H1 (cell line): ENCODE data around the gene AGAP1. TPM values are rescaled to one million over a fixed set of nuclear protein-coding genes. Genes with fewer than 3 reads are reported as not detected.

ENCODE experiments used
- CTCF ChIA-PET: fragments of 300-600 bp; sonication (Branson Sonifier 250); formaldehyde crosslinking; loops from one replicate; lab custom pipeline; 2021; ENCODE audit not compliant: partially characterized antibody; lab: Charles Lee
- POLR2A ChIA-PET: fragments of 300-600 bp; sonication (Branson Sonifier 250); formaldehyde crosslinking; loops from one replicate; lab custom pipeline; 2021; ENCODE audit warnings: inconsistent platforms; ENCODE audit not compliant: partially characterized antibody; lab: Charles Lee
- DNase-seq, 2 experiments: peaks; one replicate each; pipeline versions ENCODE4 v3.0.0 to v3.0.0-alpha.2; 2010 to 2022; ENCODE audit warnings: low spot score in 2 of 2, low read depth in 1 of 2, mixed read lengths in 1 of 2
- FAIRE-seq: peaks from 2 replicates; lab custom pipeline; 2011; peaks lifted over from hg19 to GRCh38; lab: Jason Lieb, UNC
- H2AFZ ChIP-seq: 2 replicates; pipeline ENCODE4 v1.8.1; 2012; ENCODE audit warnings: low read length, inconsistent platforms
- H2AK5ac ChIP-seq: 2 replicates; pipeline ENCODE4 v1.6.1; 2013; ENCODE audit warnings: low read depth, low read length
- H2BK120ac ChIP-seq: replicated peaks from 2 replicates; pipeline ENCODE3; 2013; ENCODE audit warnings: low read depth, low read length, inconsistent platforms
- H2BK12ac ChIP-seq: 2 replicates; pipeline ENCODE4 v1.6.1; 2013; ENCODE audit warnings: low read depth, low read length
- H2BK15ac ChIP-seq: 2 replicates; pipeline ENCODE4 v1.6.1; 2013; ENCODE audit warnings: low read length
- H2BK20ac ChIP-seq: 2 replicates; pipeline ENCODE4 v1.6.1; 2013; ENCODE audit warnings: low read length
- H2BK5ac ChIP-seq: 2 replicates; pipeline ENCODE4 v1.6.1; 2013; ENCODE audit warnings: low read depth, low read length
- H3K14ac ChIP-seq: 2 replicates; pipeline ENCODE4 v1.6.1; 2013; ENCODE audit warnings: inconsistent platforms; ENCODE audit not compliant: insufficient read length
- H3K18ac ChIP-seq: 2 replicates; pipeline ENCODE4 v1.6.1; 2013; ENCODE audit warnings: low read length; ENCODE audit errors: extremely low read depth
- H3K23ac ChIP-seq: 2 replicates; pipeline ENCODE4 v1.6.1; 2013; ENCODE audit warnings: inconsistent platforms; ENCODE audit not compliant: insufficient read length
- H3K23me2 ChIP-seq: 2 replicates; pipeline ENCODE4 v1.6.1; 2013; ENCODE audit warnings: low read depth, low read length
- H3K27ac ChIP-seq: 2 replicates; pipeline ENCODE4 v1.6.1; 2011; ENCODE audit warnings: low read depth, low read length, inconsistent platforms
- H3K27me3 ChIP-seq, 4 experiments: replicated peaks in 1 of 4; 1 replicate in 1 of 4; 2 replicates in 3 of 4; pipeline versions ENCODE4 v1.6.1 to v1.8.1; 2011 to 2013; ENCODE audit warnings: low read length in 3 of 4, mild to moderate bottlenecking in 3 of 4, inconsistent platforms in 2 of 4, mixed read lengths in 2 of 4, moderate library complexity in 1 of 4; ENCODE audit not compliant: control insufficient read depth in 3 of 4, insufficient read depth in 3 of 4; ENCODE audit errors: extremely low read depth in 1 of 4
- H3K36me3 ChIP-seq, 4 experiments: 2 replicates each; pipeline versions ENCODE4 v1.6.1 to v1.8.1; 2011 to 2013; ENCODE audit warnings: mild to moderate bottlenecking in 4 of 4, low read length in 3 of 4, moderate library complexity in 2 of 4, control low read depth in 1 of 4, inconsistent platforms in 1 of 4; ENCODE audit not compliant: insufficient read depth in 4 of 4, control insufficient read depth in 2 of 4
- H3K4ac ChIP-seq: replicated peaks from 2 replicates; pipeline ENCODE3; 2013; ENCODE audit warnings: low read length, low read depth, mixed read lengths, inconsistent platforms; ENCODE audit not compliant: insufficient read length
- H3K4me1 ChIP-seq, 4 experiments: replicated peaks in 1 of 4; 1 replicate in 1 of 4; 2 replicates in 3 of 4; pipeline versions ENCODE4 v1.6.1 to v1.8.1; 2011 to 2013; ENCODE audit warnings: low read length in 3 of 4, inconsistent platforms in 2 of 4, mixed read lengths in 1 of 4; ENCODE audit not compliant: insufficient read depth in 4 of 4, control insufficient read depth in 3 of 4
- H3K4me2 ChIP-seq, 2 experiments: 2 replicates each; pipeline versions ENCODE4 v1.6.1 to v1.8.1; 2011 to 2013; ENCODE audit warnings: low read depth in 2 of 2, low read length in 2 of 2, control low read depth in 1 of 2, inconsistent platforms in 1 of 2, mild to moderate bottlenecking in 1 of 2; ENCODE audit not compliant: insufficient read depth in 1 of 2
- H3K4me3 ChIP-seq, 4 experiments: fragments of 200-600, 300-600 bp in 1 of 4; sonication (generic), shearing (Covaris generic), sonication (Bioruptor Twin) in 1 of 4; 2 replicates each; pipeline versions ENCODE4 v1.5.1 to v1.8.1; 2011 to 2016; ENCODE audit warnings: low read length in 4 of 4, low read depth in 3 of 4, control low read depth in 2 of 4, inconsistent platforms in 2 of 4, mild to moderate bottlenecking in 2 of 4, mixed read lengths in 1 of 4, moderate library complexity in 1 of 4; ENCODE audit not compliant: insufficient read depth in 2 of 4; ENCODE audit errors: extremely low read depth in 1 of 4
- H3K56ac ChIP-seq: replicated peaks from 2 replicates; pipeline ENCODE3; 2013; ENCODE audit warnings: low read depth, mild to moderate bottlenecking, mixed read lengths, low read length, inconsistent platforms; ENCODE audit not compliant: insufficient read length
- H3K79me1 ChIP-seq: 2 replicates; pipeline ENCODE4 v1.6.1; 2013; ENCODE audit warnings: low read depth, low read length, control low read depth
- H3K79me2 ChIP-seq, 2 experiments: 2 replicates each; pipeline versions ENCODE4 v1.6.1 to v1.8.1; 2012 to 2013; ENCODE audit warnings: low read length in 2 of 2, mild to moderate bottlenecking in 2 of 2, inconsistent platforms in 1 of 2; ENCODE audit not compliant: insufficient read depth in 2 of 2, control insufficient read depth in 1 of 2
- H3K9ac ChIP-seq, 4 experiments: replicated peaks in 1 of 4; 1 replicate in 1 of 4; 2 replicates in 3 of 4; pipeline versions ENCODE4 v1.6.1 to v1.8.1; 2011 to 2013; ENCODE audit warnings: low read depth in 3 of 4, low read length in 3 of 4, control low read depth in 2 of 4, mild to moderate bottlenecking in 2 of 4, moderate library complexity in 2 of 4, inconsistent platforms in 1 of 4; ENCODE audit errors: extremely low read depth in 1 of 4
- H3K9me3 ChIP-seq, 2 experiments: 2 replicates each; pipeline versions ENCODE4 v1.6.1 to v1.8.1; 2012 to 2013; ENCODE audit warnings: mild to moderate bottlenecking in 2 of 2, moderate library complexity in 2 of 2, control low read depth in 1 of 2, inconsistent platforms in 1 of 2, low read depth in 1 of 2, low read length in 1 of 2, mixed read lengths in 1 of 2; ENCODE audit not compliant: insufficient read depth in 2 of 2
- H4K20me1 ChIP-seq, 2 experiments: replicated peaks in 1 of 2; 2 replicates each; pipeline versions ENCODE3 to v1.8.1; 2011 to 2013; ENCODE audit warnings: inconsistent platforms in 2 of 2, low read length in 2 of 2, mild to moderate bottlenecking in 1 of 2; ENCODE audit not compliant: insufficient read depth in 2 of 2, control insufficient read depth in 1 of 2
- H4K5ac ChIP-seq: 2 replicates; pipeline ENCODE4 v1.6.1; 2013; ENCODE audit warnings: low read length, low read depth, mixed read lengths, inconsistent platforms; ENCODE audit not compliant: insufficient read length
- H4K8ac ChIP-seq: 2 replicates; pipeline ENCODE4 v1.8.0; 2013; ENCODE audit warnings: mild to moderate bottlenecking, moderate library complexity, low read length, inconsistent platforms; ENCODE audit not compliant: insufficient read depth; ENCODE audit errors: extremely low read depth
- H4K91ac ChIP-seq: replicated peaks from 2 replicates; pipeline ENCODE3; 2013; ENCODE audit warnings: low read length, mixed read lengths, inconsistent platforms; ENCODE audit not compliant: insufficient read length
- TAF7 ChIP-seq: optimal IDR thresholded peaks from 2 replicates; pipeline ENCODE3; 2011; ENCODE audit warnings: low read depth, mild to moderate bottlenecking, inconsistent platforms, low read length, moderate library complexity, borderline replicate concordance
- WGBS, 2 experiments: shearing (Covaris generic) in 1 of 2; methylation state at CpG; one replicate each; pipeline versions ENCODE4 v1.1.6 to v1.1.7; 2013 to 2015; ENCODE audit warnings: low lambda C conversion rate in 2 of 2, mixed read lengths in 2 of 2, inconsistent platforms in 1 of 2, low coverage in 1 of 2, missing lambda C conversion rate in 1 of 2; ENCODE audit not compliant: insufficient replicate concordance in 2 of 2, insufficient coverage in 1 of 2, insufficient read length in 1 of 2; ENCODE audit errors: extremely low coverage in 1 of 2, missing lambda C conversion rate in 1 of 2; 5-methylcytosine and 5-hydroxymethylcytosine counted together
- polyA plus RNA-seq, 7 experiments: library from polyadenylated mRNA; depleted of rRNA in 3 of 7; stranded (reverse) in 5 of 7; unstranded in 2 of 7; fragments of >200 nt in 5 of 7; fragments of 200-250 nt in 2 of 7; gene quantifications; 1 replicate in 5 of 7; 2 replicates in 1 of 7; 4 replicates in 1 of 7; pipeline versions ENCODE4 v1.2.1 to v1.2.3, GENCODE V29; 2011 to 2013; ENCODE audit warnings: missing spikeins in 2 of 7, mixed read lengths in 2 of 7
- total RNA-seq: library from RNA; stranded (reverse); fragmentation: NEBNext Ultra II Directional; extraction: Animal tissue kit (Norgen Biotek cat#: 25700); gene quantifications from 2 replicates; pipeline ENCODE4 v1.2.1, GENCODE V29; 2021

Gene AGAP1
- total and polyA plus RNA-seq, 2 of the 8 experiments (the other 6 are each of a cell fraction or from before 2014, with no cell fraction given), result 18.1 to 39.4 TPM

- H3K4me3 ChIP-seq, result no peak overlapping the region
- no peak overlapping the region for H3K4ac ChIP-seq
- no peak for FAIRE-seq
- no peak overlapping the region for H4K8ac ChIP-seq
- no peak overlapping the region for H2BK5ac ChIP-seq
- no peak overlapping the region for H2AK5ac ChIP-seq
- peaks cover 7 to 10% of the 10 kb centered on the region in 2 experiments for H4K20me1 ChIP-seq
- H2BK20ac ChIP-seq, result no peak overlapping the region
- H4K5ac ChIP-seq, result no peak overlapping the region
- H2BK15ac ChIP-seq, result no peak overlapping the region
- no peak overlapping the region for H3K27ac ChIP-seq
- no peak overlapping the region for H2BK120ac ChIP-seq
- H3K36me3 ChIP-seq, result no peaks in the 10 kb centered on the region; a peak in 1 of 8 replicates
- H2BK12ac ChIP-seq, result no peak overlapping the region
- H3K27me3 ChIP-seq, result peaks cover 0 to 10% (median 4%) of the 10 kb centered on the region in 4 experiments; a peak in 6 of 7 replicates
- H3K4me2 ChIP-seq, result no peak overlapping the region
- no peak overlapping the region for H3K18ac ChIP-seq
- H3K23me2 ChIP-seq, result no peaks in the 10 kb centered on the region
- POLR2A ChIA-PET, result no interaction called here
- H3K14ac ChIP-seq, result no peak overlapping the region
- H3K4me1 ChIP-seq, result peaks cover 0 to 12% (median 6%) of the 10 kb centered on the region in 4 experiments; a peak in 6 of 7 replicates
- no peak overlapping the region for H4K91ac ChIP-seq
- 89% methylated on average over 3 of the region's 3 CpGs; no CpG with 5 or more reads in 1 of the 2 experiments for WGBS, 2 experiments
- H3K9ac ChIP-seq, result no peak overlapping the region
- no peaks in the 10 kb centered on the region for H3K79me2 ChIP-seq
- H3K79me1 ChIP-seq, result no peaks in the 10 kb centered on the region; the same call in 1 of the 2 replicates
- H3K23ac ChIP-seq, result no peak overlapping the region
- H3K56ac ChIP-seq, result no peak overlapping the region
- H3K9me3 ChIP-seq, result no peaks in the 10 kb centered on the region
- DNase-seq, result no peak
- H2AFZ ChIP-seq, result no peak overlapping the region
- CTCF ChIA-PET, result interaction anchor here (1.6 kb wide), 1 partner anchor 55 kb away, joined by 4 read pairs; no protein-coding TSS in a partner anchor
- TF ChIP-seq TAF7, result no peak
Measured at GRCh38 chr2:236122236-236122635, 628.4 kb downstream of the AGAP1 start.
